ENCODE data around the gene OLIG3. TPM values are rescaled to one million over a fixed set of nuclear protein-coding genes. Genes with fewer than 3 reads are reported as not detected.

Gene OLIG3
- total RNA-seq, 2 experiments from 2014 or later = 0.10 to 0.21 TPM

DNA sequence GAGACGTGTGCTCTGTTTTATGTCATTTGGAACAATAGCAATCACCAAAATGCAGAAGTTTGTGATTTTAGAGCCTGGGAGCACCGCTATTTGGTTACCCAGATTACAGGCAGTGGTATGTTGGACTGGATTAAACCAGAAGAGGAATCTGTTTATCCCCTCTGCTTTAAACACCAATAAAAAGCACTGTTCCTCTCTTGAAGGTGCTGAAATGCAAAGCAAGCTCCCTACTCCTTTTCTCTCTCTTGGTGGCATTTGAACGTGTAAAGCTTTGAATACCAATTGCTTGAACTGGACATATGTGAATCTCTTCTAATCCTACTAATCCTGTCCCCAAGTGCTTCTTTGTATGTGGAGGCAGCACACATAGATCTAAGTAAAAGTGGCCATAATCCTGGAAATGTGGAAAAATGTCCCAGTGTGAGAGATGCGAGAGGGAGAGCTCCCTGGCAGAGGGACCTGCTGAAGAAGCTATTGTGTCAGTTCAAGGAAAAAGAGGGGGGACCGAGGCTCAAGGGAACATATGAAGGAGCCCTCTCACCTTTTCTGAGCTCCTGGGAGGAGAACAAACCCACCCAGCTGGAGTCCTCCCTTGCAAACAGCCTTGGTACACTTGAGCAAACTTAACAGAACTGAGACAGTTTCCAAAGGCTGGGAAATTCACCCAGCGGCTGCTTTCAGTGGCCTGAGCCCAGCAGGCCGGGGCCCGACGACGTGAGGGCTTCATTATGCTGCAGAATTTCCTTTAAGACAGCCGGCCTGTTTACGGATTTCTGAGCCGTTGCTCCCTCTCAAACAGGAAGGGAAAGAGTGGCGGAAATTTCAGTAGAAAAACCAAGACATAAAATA is 18.8 kb upstream of the OLIG3 start:
- H3K36me3 Mint-ChIP-seq = peaks cover 4% of the 10 kb centered on the region
- H3K27me3 Mint-ChIP-seq = peaks cover 63% of the 10 kb centered on the region
- DNase-seq = no peak
- peaks cover 4% of the 10 kb centered on the region for H3K4me1 Mint-ChIP-seq
- H3K27ac Mint-ChIP-seq = no peak overlapping the region
- no peak overlapping the region for H3K4me3 Mint-ChIP-seq
- peaks cover 9% of the 10 kb centered on the region for H3K9me3 Mint-ChIP-seq

DNA sequence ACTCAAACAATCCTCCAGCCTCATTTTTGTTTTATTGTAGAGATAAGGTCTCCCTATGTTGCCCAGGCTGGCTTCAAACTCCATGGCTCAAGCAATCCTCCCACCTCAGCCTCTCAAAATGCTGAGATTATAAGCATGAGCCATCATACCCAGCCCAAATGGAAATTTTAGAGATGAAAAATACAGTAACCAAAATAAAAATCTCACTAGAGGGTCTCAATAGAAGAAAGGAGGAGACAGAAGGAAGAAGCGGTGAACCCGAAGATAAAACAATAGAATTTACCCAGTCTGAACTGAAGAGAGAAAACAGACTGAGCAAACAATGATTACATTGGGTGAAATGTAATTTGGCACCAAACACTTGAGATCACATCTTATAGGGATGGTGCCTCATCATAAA is 16.7 kb upstream of the OLIG3 start:
- DNase-seq = no peak
- H3K4me1 Mint-ChIP-seq = no peaks in the 10 kb centered on the region
- peaks cover 47% of the 10 kb centered on the region for H3K27me3 Mint-ChIP-seq
- peaks cover 11% of the 10 kb centered on the region for H3K9me3 Mint-ChIP-seq
- H3K27ac Mint-ChIP-seq = no peak overlapping the region
- peaks cover 4% of the 10 kb centered on the region for H3K36me3 Mint-ChIP-seq
- no peak overlapping the region for H3K4me3 Mint-ChIP-seq

DNA sequence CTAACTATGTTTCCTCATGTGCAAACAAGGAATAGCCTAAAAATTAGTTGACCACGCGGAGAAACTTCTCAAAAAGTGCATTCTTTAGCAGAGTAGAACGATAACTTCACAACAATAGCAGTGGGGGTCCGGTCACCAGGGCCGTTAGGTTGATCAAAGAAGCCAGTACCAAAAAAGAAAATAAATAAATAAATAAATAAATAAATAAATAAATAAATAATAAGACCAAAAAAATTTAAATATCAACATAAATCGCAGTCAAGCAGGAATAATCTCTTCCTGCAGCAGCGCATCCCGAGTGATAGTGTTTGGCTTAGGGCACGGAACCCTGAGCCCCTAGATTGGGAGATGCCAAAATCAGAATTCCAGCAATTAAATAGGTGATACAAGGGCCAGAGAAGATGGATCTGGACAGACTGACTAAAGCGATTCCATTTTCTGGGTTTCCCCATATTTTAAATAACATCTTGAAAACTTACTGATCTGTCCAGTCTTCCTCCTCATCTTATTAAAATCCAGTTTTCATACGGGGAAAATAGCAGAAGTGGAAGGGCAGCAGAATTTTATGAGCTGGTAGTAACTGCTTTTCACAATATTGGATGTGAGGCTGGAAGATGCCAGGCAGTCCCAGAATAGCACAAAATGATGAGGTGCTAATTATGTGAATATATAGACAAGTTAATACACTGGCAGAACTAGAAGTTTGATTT is 4.4 kb upstream of the OLIG3 start:
- Mint-ChIP-seq H3K27ac (no peak overlapping the region), H3K27me3 (peaks cover 79% of the 10 kb centered on the region), H3K9me3 (no peaks in the 10 kb centered on the region), H3K4me1 (peaks cover 41% of the 10 kb centered on the region), H3K4me3 (no peak overlapping the region), H3K36me3 (no peaks in the 10 kb centered on the region)
- DNase-seq = no peak

DNA sequence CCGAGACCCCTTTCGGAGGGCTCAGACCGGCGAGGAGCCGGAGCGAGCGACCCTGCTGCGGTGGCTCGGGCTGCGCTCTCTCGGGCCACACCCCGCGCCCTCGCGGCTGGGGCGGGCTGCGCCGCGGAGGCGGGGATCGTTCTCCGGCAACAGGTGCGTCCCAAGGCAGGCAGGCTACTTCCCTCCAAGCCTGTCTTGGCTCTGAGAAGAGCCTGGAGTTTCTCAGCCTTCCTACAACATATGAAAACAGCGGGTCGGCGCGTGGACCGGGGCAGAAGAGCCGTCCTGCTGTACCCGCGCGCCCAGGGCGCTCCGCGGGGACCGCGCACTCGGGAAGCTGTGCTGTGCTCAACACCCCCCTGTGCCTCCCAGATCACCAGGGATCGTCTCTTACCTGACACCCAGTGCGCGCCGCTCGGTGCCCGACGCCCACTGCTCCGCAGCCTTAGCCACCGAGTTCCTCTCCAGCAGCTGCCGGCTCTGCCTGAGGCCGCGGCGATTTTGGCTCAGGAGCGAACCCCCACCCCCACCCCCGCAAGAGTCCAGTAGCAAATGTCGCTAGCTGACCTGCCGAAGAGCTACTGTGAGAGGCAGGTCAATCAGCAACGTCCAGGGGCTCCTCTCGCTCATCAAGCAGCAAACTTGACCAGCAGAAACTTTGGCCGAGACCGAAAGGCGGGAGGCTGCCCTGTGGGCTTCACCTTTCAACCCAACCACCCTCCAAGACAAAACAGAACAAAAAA is 3.7 kb upstream of the OLIG3 start:
- Mint-ChIP-seq H3K27ac (no peak overlapping the region), H3K9me3 (no peaks in the 10 kb centered on the region), H3K4me3 (peak overlapping the region; percentile 60), H3K27me3 (peaks cover 79% of the 10 kb centered on the region), H3K4me1 (peaks cover 42% of the 10 kb centered on the region), H3K36me3 (no peaks in the 10 kb centered on the region)
- no peak for DNase-seq

DNA sequence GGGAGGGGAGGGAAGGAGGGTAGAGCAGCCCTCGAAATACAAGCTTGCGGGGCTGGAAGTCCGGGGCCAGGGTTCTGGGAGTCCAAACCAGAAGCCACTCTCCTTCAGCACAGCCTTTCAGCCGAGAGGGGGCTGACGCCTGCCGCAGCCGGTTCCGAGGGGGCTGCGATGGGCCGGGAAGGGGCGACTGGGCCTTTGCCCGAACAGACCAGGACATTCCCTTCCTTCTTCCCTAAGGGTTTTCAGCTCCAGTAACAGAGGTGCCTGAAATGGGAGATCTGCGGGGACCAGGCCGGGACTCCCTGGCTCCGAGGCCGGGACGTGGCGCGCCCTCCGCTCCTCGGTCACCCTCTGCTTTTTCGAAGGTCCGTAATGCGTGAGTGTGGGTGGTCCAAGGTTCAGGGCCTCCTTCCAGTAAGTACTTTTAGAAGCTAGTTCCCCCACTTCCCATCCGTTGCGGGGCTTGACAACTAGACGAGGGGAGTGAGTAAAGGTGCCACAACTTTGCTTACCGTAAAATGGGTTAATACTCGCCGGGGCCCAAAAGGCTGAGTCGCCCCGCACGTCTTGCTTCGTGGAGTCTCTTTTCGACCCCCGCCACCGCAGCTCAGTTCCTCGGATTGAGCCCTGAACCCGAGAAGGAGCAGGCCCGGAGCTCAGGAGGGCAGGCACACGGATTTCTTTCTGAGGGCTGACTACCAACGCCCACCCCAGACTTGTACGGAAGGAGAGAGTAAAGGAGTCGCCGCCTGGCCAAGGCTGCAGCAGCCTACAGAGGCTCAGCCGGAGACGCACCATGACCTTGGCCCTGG is 2.9 kb upstream of the OLIG3 start:
- no peaks in the 10 kb centered on the region for H3K9me3 Mint-ChIP-seq
- H3K4me1 Mint-ChIP-seq = peaks cover 50% of the 10 kb centered on the region
- DNase-seq = no peak
- H3K27ac Mint-ChIP-seq = no peak overlapping the region
- H3K36me3 Mint-ChIP-seq = no peaks in the 10 kb centered on the region
- peak overlapping the region; percentile 60 for H3K4me3 Mint-ChIP-seq
- H3K27me3 Mint-ChIP-seq = peaks cover 87% of the 10 kb centered on the region

- no peak for DNase-seq
- Mint-ChIP-seq H3K27ac (no peak overlapping the region), H3K36me3 (no peaks in the 10 kb centered on the region), H3K4me3 (no peak overlapping the region), H3K4me1 (peaks cover 55% of the 10 kb centered on the region), H3K9me3 (no peaks in the 10 kb centered on the region), H3K27me3 (peaks cover 89% of the 10 kb centered on the region)
Measured at GRCh38 chr6:137496368-137496767, 2.2 kb upstream of the OLIG3 start.

- Mint-ChIP-seq H3K27ac (no peak overlapping the region), H3K27me3 (peaks cover 91% of the 10 kb centered on the region), H3K4me3 (no peak overlapping the region), H3K4me1 (peaks cover 55% of the 10 kb centered on the region), H3K9me3 (no peaks in the 10 kb centered on the region), H3K36me3 (no peaks in the 10 kb centered on the region)
- no peak for DNase-seq
Measured at GRCh38 chr6:137495703-137496336, 1.6 kb upstream of the OLIG3 start.

DNA sequence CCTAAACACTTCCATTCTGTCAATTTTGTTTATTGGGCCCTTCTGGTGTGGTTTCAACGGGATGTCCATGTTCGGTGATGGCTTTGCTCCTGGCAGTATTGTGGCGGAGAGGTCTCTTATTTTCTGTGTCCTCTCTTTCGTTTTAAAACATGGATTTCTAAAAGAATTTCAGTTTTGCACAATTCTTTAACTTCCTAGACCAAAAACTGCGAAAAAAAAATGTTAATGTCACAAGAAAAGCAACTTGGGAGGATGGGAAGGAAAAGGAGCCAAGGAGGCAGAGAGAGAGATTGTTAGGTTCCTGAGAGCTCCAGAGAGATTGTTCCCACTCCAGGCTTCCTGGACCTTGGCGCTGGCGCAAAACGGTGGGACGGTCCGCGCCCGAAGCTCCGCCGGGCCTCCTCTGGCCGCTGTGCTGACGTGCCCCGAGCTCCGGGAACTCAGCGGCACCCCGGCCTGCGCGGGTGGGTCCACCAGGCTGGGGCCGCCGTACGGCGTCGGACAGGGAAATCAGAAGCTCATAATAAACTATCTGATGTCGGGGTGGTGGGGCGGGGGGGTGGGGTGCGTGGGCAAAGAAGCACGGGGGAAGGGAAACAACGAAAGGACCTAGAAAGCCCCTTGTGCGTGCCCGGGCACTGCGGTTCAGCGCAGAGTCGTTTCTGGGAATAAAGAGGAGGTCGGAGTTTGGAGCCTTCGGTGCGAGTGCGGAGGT is 951 bp upstream of the OLIG3 start:
- DNase-seq = no peak
- Mint-ChIP-seq H3K27me3 (peaks cover 96% of the 10 kb centered on the region), H3K9me3 (no peaks in the 10 kb centered on the region), H3K4me3 (peak overlapping the region; percentile 54), H3K27ac (no peak overlapping the region), H3K36me3 (no peaks in the 10 kb centered on the region), H3K4me1 (peaks cover 58% of the 10 kb centered on the region)

DNA sequence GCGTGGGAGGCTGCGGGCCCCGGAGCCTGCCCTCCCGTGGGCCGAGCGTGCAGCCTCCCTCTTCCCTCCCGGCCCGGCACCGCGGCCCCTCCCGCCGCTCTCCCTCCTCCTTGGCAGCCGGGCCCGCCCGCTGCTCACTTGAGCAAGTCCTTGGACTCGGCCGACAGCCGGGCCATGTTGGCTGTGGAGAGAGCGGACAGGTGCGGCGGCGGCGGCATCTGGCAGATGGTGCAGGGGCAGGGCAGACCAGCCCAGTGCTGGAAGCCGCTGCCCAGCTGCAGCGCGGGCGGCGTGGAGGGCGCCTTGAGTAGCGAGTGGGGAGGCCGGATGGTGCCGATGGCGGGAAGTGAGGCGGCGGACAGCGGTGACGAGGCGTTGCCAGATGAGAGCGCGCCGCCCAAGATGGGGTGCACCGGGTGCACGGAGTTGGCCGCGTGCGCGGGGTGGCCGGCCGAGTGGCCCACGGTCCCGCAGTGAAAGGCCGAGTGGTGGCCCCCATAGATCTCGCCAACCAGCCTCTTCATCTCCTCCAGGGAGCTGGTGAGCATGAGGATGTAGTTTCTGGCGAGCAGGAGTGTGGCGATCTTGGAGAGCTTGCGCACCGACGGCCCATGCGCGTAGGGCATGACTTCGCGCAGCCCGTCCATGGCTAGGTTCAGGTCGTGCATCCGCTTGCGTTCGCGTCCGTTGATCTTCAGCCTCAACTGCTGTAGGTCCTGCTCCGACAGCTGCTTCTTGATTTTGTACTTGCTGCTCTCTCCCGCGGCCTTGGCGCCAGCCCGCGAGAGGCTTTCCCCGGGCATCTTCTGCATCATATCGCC is 766 bp downstream of the OLIG3 start:
- Mint-ChIP-seq H3K36me3 (no peaks in the 10 kb centered on the region), H3K4me1 (peaks cover 68% of the 10 kb centered on the region), H3K9me3 (no peaks in the 10 kb centered on the region), H3K27ac (no peak overlapping the region), H3K4me3 (peak overlapping the region; percentile 54), H3K27me3 (peaks cover 100% of the 10 kb centered on the region)
- no peak for DNase-seq

GRCh38 chr6:137492289-137493217 is 1.6 kb downstream of the OLIG3 start:
- no peak overlapping the region for H3K4me3 Mint-ChIP-seq
- peaks cover 67% of the 10 kb centered on the region for H3K4me1 Mint-ChIP-seq
- DNase-seq = no peak
- H3K36me3 Mint-ChIP-seq = no peaks in the 10 kb centered on the region
- no peak overlapping the region for H3K27ac Mint-ChIP-seq
- H3K9me3 Mint-ChIP-seq = no peaks in the 10 kb centered on the region
- peaks cover 99% of the 10 kb centered on the region for H3K27me3 Mint-ChIP-seq

GRCh38 chr6:137491478-137491877 is 2.7 kb downstream of the OLIG3 start:
- Mint-ChIP-seq H3K27me3 (peaks cover 99% of the 10 kb centered on the region), H3K4me3 (no peak overlapping the region), H3K36me3 (no peaks in the 10 kb centered on the region), H3K27ac (no peak overlapping the region), H3K4me1 (peaks cover 65% of the 10 kb centered on the region), H3K9me3 (no peaks in the 10 kb centered on the region)
- no peak for DNase-seq

GRCh38 chr6:137490961-137491360 is 3.2 kb downstream of the OLIG3 start:
- Mint-ChIP-seq H3K4me3 (no peak overlapping the region), H3K4me1 (peaks cover 60% of the 10 kb centered on the region), H3K27ac (no peak overlapping the region), H3K36me3 (no peaks in the 10 kb centered on the region), H3K27me3 (peaks cover 99% of the 10 kb centered on the region), H3K9me3 (no peaks in the 10 kb centered on the region)
- DNase-seq = no peak
